HuH-7.5 (cell line): Measurements from ENCODE around the gene SFN.
"Not testable (repeated sequence)": the region's sequence is repeated elsewhere in the genome, so short reads cannot be mapped to it uniquely, and the experiment has no call there.

ENCODE experiments used
- DNase-seq: peaks from one replicate; pipeline ENCODE4 v3.0.0; 2011; ENCODE audit warnings: low spot score

SFN gene

GRCh38 chr1:26873097-26873496 is 10.1 kb downstream of the SFN start:
- not testable (repeated sequence) for DNase-seq

- no peak for DNase-seq
These were observed 11.9 kb downstream of the SFN start for GRCh38 chr1:26874896-26875295.

- DNase-seq = no peak
These were observed 14.4 kb downstream of the SFN start for GRCh38 chr1:26877326-26877725.

GRCh38 chr1:26879793-26880192 is 16.8 kb downstream of the SFN start:
- DNase-seq = no peak

GRCh38 chr1:26881611-26882010 is 18.7 kb downstream of the SFN start:
- not testable (repeated sequence) for DNase-seq

GRCh38 chr1:26882696-26883463 is 19.9 kb downstream of the SFN start:
- DNase-seq = no peak

- no peak for DNase-seq
These were observed 24.2 kb downstream of the SFN start for GRCh38 chr1:26887125-26887524.

GRCh38 chr1:26888231-26888630 is 25.3 kb downstream of the SFN start:
- DNase-seq = no peak

GRCh38 chr1:26889551-26890466 is 26.9 kb downstream of the SFN start, which contains the start of gene GPN2:
TSS of gene GPN2 (minus strand) at chr1:26890283. CDS start at chr1:26890096, 187 bp downstream.
- peak; percentile 75 for DNase-seq

- peak; percentile 42 for DNase-seq
These were observed 27.5 kb downstream of the SFN start for GRCh38 chr1:26890467-26890796.

GRCh38 chr1:26894263-26894662 is 31.3 kb downstream of the SFN start:
- DNase-seq = no peak

- no peak for DNase-seq
These were observed 34.4 kb downstream of the SFN start for GRCh38 chr1:26897351-26897750.

GRCh38 chr1:26900001-26900814 is 37.3 kb downstream of the SFN start, which contains the start of gene GPATCH3:
TSS of gene GPATCH3 (minus strand) at chr1:26900467. CDS start at chr1:26900442, 25 bp downstream.
- DNase-seq = peak; percentile 74

- no peak for DNase-seq
These were observed 38.0 kb downstream of the SFN start for GRCh38 chr1:26900815-26901511.

- DNase-seq = no peak
These were observed 44.3 kb downstream of the SFN start for GRCh38 chr1:26907071-26907917.

- no peak for DNase-seq
These were observed 47.0 kb downstream of the SFN start for GRCh38 chr1:26909951-26910342.

GRCh38 chr1:26910343-26911160 is 47.6 kb downstream of the SFN start:
- peak; percentile 77 for DNase-seq

GRCh38 chr1:26911399-26912146 is 48.6 kb downstream of the SFN start:
- no peak for DNase-seq

- no peak for DNase-seq
These were observed 49.2 kb downstream of the SFN start for GRCh38 chr1:26912147-26912490.
